ENCODE measurements around the gene SP140. TPM values are rescaled to one million over a fixed set of nuclear protein-coding genes. Genes with fewer than 3 reads are reported as not detected.
"Not testable (repeated sequence)": the region's sequence is repeated elsewhere in the genome, so short reads cannot be mapped to it uniquely, and the experiment has no call there.

Gene SP140
- total and polyA plus RNA-seq, 7 donors, result under 0.01 to 19.2 (median 2.1) TPM; not detected in 2

- H3K4me3 ChIP-seq, result no peak overlapping the region
- no peaks in the 10 kb centered on the region for H3K4me1 ChIP-seq
- intact Hi-C loops (cut with DNase I), result no loop called here
- no peak for DNase-seq
- H3K9me3 ChIP-seq, result no peaks in the 10 kb centered on the region
- TF ChIP-seq EP300 (IDR thresholded peaks at IDR 0.05), result no peak
- no peak for TF ChIP-seq CTCF (IDR thresholded peaks at IDR 0.05)
- no peak for TF ChIP-seq POLR2AphosphoS5 (IDR thresholded peaks at IDR 0.05)
- no peak for TF ChIP-seq POLR2A (IDR thresholded peaks at IDR 0.05)
- H3K27ac ChIP-seq, result no peak overlapping the region
- H3K27me3 ChIP-seq, result no peaks in the 10 kb centered on the region
- 71 to 89% methylated on average over 3 of the region's 3 CpGs for WGBS, 2 donors
- no peaks in the 10 kb centered on the region for H3K36me3 ChIP-seq
Measured at GRCh38 chr2:230256733-230257332, 31.3 kb downstream of the SP140 start.

- H3K9me3 ChIP-seq, result no peaks in the 10 kb centered on the region
- no peak overlapping the region for H3K27ac ChIP-seq
- WGBS, 2 donors, result 74 to 83% methylated on average over 4 of the region's 4 CpGs
Measured at GRCh38 chr2:230258483-230258882, 32.9 kb downstream of the SP140 start.

GRCh38 chr2:230262246-230262645 is 36.7 kb downstream of the SP140 start:
- no peak for DNase-seq
- WGBS, 2 donors, result 63 to 89% methylated on average over 5 of the region's 5 CpGs
- H3K4me1 ChIP-seq, result no peaks in the 10 kb centered on the region
- no peak overlapping the region for H3K27ac ChIP-seq
- no peaks in the 10 kb centered on the region for H3K36me3 ChIP-seq
- H3K4me3 ChIP-seq, result no peak overlapping the region
- no peaks in the 10 kb centered on the region for H3K27me3 ChIP-seq
- TF ChIP-seq POLR2AphosphoS5 (IDR thresholded peaks at IDR 0.05), result no peak
- TF ChIP-seq EP300 (IDR thresholded peaks at IDR 0.05), result no peak
- no peak for TF ChIP-seq CTCF (IDR thresholded peaks at IDR 0.05)
- TF ChIP-seq POLR2A (IDR thresholded peaks at IDR 0.05), result no peak
- no peaks in the 10 kb centered on the region for H3K9me3 ChIP-seq
- intact Hi-C loops (cut with DNase I), result no loop called here

More at GRCh38 chr2:230258483-230258882, 32.9 kb downstream of the SP140 start:
- Histone ChIP-seq H3K4me3 (no peak overlapping the region), H3K36me3 (no peaks in the 10 kb centered on the region), H3K27me3 (no peaks in the 10 kb centered on the region), H3K4me1 (no peaks in the 10 kb centered on the region)
- intact Hi-C loops (cut with DNase I), result no loop called here
- DNase-seq, result no peak
- no peak for TF ChIP-seq EP300 (IDR thresholded peaks at IDR 0.05)
- no peak for TF ChIP-seq CTCF (IDR thresholded peaks at IDR 0.05)
- TF ChIP-seq POLR2A (IDR thresholded peaks at IDR 0.05), result no peak
- no peak for TF ChIP-seq POLR2AphosphoS5 (IDR thresholded peaks at IDR 0.05)

- WGBS, 2 donors, result 51 to 53% methylated on average over 4 of the region's 4 CpGs
- H3K27me3 ChIP-seq; H3K9me3 ChIP-seq; DNase-seq; H3K36me3 ChIP-seq; intact Hi-C loops (cut with DNase I); H3K4me3 ChIP-seq; H3K4me1 ChIP-seq; H3K27ac ChIP-seq: not testable (repeated sequence)
Measured at GRCh38 chr2:230264945-230265344, 39.4 kb downstream of the SP140 start.

- Histone ChIP-seq H3K4me1 (no peaks in the 10 kb centered on the region), H3K27ac (no peak overlapping the region), H3K4me3 (no peak overlapping the region), H3K36me3 (no peaks in the 10 kb centered on the region), H3K27me3 (no peaks in the 10 kb centered on the region), H3K9me3 (no peaks in the 10 kb centered on the region)
- 81 to 84% methylated on average over 4 of the region's 4 CpGs for WGBS, 2 donors
- intact Hi-C loops (cut with DNase I), result no loop called here
- no peak for TF ChIP-seq EP300 (IDR thresholded peaks at IDR 0.05)
- TF ChIP-seq POLR2A (IDR thresholded peaks at IDR 0.05), result no peak
- TF ChIP-seq CTCF (IDR thresholded peaks at IDR 0.05), result no peak
- no peak for TF ChIP-seq POLR2AphosphoS5 (IDR thresholded peaks at IDR 0.05)
- no peak for DNase-seq
Measured at GRCh38 chr2:230266638-230267037, 41.1 kb downstream of the SP140 start.

Data from sigmoid colon (tissue), 7 donors.